HepG2 (cell line): Measurements from ENCODE around the gene MDM4. TPM values are rescaled to one million over a fixed set of nuclear protein-coding genes. Genes with fewer than 3 reads are reported as not detected.

Experiments
- BRD4 ChIP-seq: sonication (generic); formaldehyde crosslinking; IDR thresholded peaks from 2 replicates; pipeline ENCODE4 v1.4.0; 2020; ENCODE audit warnings: missing genetic modification reagents
- EED ChIP-seq: sonication (generic); formaldehyde crosslinking; IDR thresholded peaks from 2 replicates; pipeline ENCODE4 v1.5.0; 2020; ENCODE audit warnings: mild to moderate bottlenecking, missing genetic modification reagents
- ELF1 ChIP-seq: sonication (generic); formaldehyde crosslinking; IDR thresholded peaks from 2 replicates; pipeline ENCODE4 v1.4.0; 2020; ENCODE audit warnings: missing genetic modification reagents
- EP300 ChIP-seq, 3 experiments: sonication (generic) in 1 of 3; formaldehyde crosslinking in 1 of 3; IDR thresholded peaks; 2 replicates each; pipeline versions ENCODE4 v1.5.1 to v1.6.1; 2011 to 2020; ENCODE audit warnings: low read depth in 2 of 3, low read length in 2 of 3, borderline replicate concordance in 1 of 3, improper control_type of control experiment in 1 of 3, mild to moderate bottlenecking in 1 of 3, missing genetic modification reagents in 1 of 3, moderate library complexity in 1 of 3
- ETV5 ChIP-seq: IDR thresholded peaks from 2 replicates; pipeline ENCODE4 v1.6.1; 2018; ENCODE audit warnings: missing biosample characterization, missing genetic modification reagents, inconsistent platforms, borderline replicate concordance
- KDM3A ChIP-seq: IDR thresholded peaks from 2 replicates; pipeline ENCODE4 v1.6.1; 2018; ENCODE audit warnings: low read depth, missing compliant biosample characterization
- MBNL3 ChIP-seq: fragments of 250-450 bp; sonication (Bioruptor Pico); conservative IDR thresholded peaks from 2 replicates; pipeline ENCODE4 v1.8.0; 2022; ENCODE audit warnings: mild to moderate bottlenecking, inconsistent platforms
- MTERF4 ChIP-seq: sonication (generic); formaldehyde crosslinking; IDR thresholded peaks from 2 replicates; pipeline ENCODE4 v1.8.0; 2023; ENCODE audit warnings: mild to moderate bottlenecking, missing genetic modification reagents
- MXI1 ChIP-seq: IDR thresholded peaks from 3 replicates; pipeline ENCODE4 v1.6.1; 2012; ENCODE audit warnings: low read depth, low read length, inconsistent platforms, borderline replicate concordance
- NCOA5 ChIP-seq: sonication (generic); formaldehyde crosslinking; IDR thresholded peaks from 2 replicates; pipeline ENCODE4 v1.4.0; 2020; ENCODE audit warnings: missing genetic modification reagents
- POLR2A ChIP-seq, 2 experiments: IDR thresholded peaks; 2 replicates each; pipeline ENCODE4 v1.6.1; 2011; ENCODE audit warnings: low read depth in 2 of 2, low read length in 2 of 2, mild to moderate bottlenecking in 1 of 2, moderate library complexity in 1 of 2; ENCODE audit not compliant: insufficient read depth in 1 of 2
- RORA ChIP-seq: sonication (generic); formaldehyde crosslinking; IDR thresholded peaks from 2 replicates; pipeline ENCODE4 v1.5.0; 2020; ENCODE audit warnings: mild to moderate bottlenecking, missing genetic modification reagents, moderate library complexity
- SMYD3 ChIP-seq: sonication (generic); formaldehyde crosslinking; IDR thresholded peaks from 2 replicates; pipeline ENCODE4 v1.8.1; 2023; ENCODE audit warnings: mild to moderate bottlenecking, missing genetic modification reagents
- SNAPC5 ChIP-seq: sonication (generic); formaldehyde crosslinking; IDR thresholded peaks from 2 replicates; pipeline ENCODE4 v1.8.1; 2023; ENCODE audit warnings: mild to moderate bottlenecking, missing genetic modification reagents, borderline replicate concordance
- SNRNP70 ChIP-seq: fragments of 200-400 bp; formaldehyde crosslinking; IDR thresholded peaks from 2 replicates; pipeline ENCODE4 v1.6.1; 2017; ENCODE audit warnings: mild to moderate bottlenecking, low read depth, low read length, moderate library complexity
- SPEN ChIP-seq: sonication (generic); formaldehyde crosslinking; IDR thresholded peaks from 2 replicates; pipeline ENCODE4 v1.5.1; 2020; ENCODE audit warnings: low read depth, mild to moderate bottlenecking, missing genetic modification reagents
- ZBTB2 ChIP-seq: sonication (generic); formaldehyde crosslinking; IDR thresholded peaks from 2 replicates; pipeline ENCODE4 v1.8.0; 2022; ENCODE audit warnings: low read depth, missing genetic modification reagents
- ZBTB8A ChIP-seq: sonication (generic); formaldehyde crosslinking; IDR thresholded peaks from 2 replicates; pipeline ENCODE4 v1.4.0; 2020; ENCODE audit warnings: mild to moderate bottlenecking, low read depth, missing genetic modification reagents, borderline replicate concordance
- ZC3H4 ChIP-seq: sonication (generic); formaldehyde crosslinking; IDR thresholded peaks from 2 replicates; pipeline ENCODE4 v1.4.0; 2020; ENCODE audit warnings: missing genetic modification reagents, borderline replicate concordance
- ZNF20 ChIP-seq: sonication (generic); formaldehyde crosslinking; IDR thresholded peaks from 2 replicates; pipeline ENCODE4 v1.4.0; 2020; ENCODE audit warnings: mild to moderate bottlenecking, moderate library complexity, missing genetic modification reagents
- ZNF260 ChIP-seq: sonication (generic); formaldehyde crosslinking; IDR thresholded peaks from 2 replicates; pipeline ENCODE4 v1.4.0; 2020; ENCODE audit warnings: missing genetic modification reagents, low read depth, mild to moderate bottlenecking, borderline replicate concordance
- ZNF276 ChIP-seq: sonication (generic); formaldehyde crosslinking; IDR thresholded peaks from 2 replicates; pipeline ENCODE4 v1.4.0; 2020; ENCODE audit warnings: mild to moderate bottlenecking, low read depth, missing genetic modification reagents
- ZNF451 ChIP-seq: sonication (generic); formaldehyde crosslinking; IDR thresholded peaks from 2 replicates; pipeline ENCODE4 v1.5.0; 2020; ENCODE audit warnings: mild to moderate bottlenecking, missing genetic modification reagents
- ZNF672 ChIP-seq: sonication (generic); formaldehyde crosslinking; IDR thresholded peaks from 2 replicates; pipeline ENCODE4 v1.8.1; 2022; ENCODE audit warnings: missing genetic modification reagents
- ZNF7 ChIP-seq: IDR thresholded peaks from 2 replicates; pipeline ENCODE4 v1.6.1; 2016; ENCODE audit warnings: missing biosample characterization, missing genetic modification reagents
- ZNF841 ChIP-seq: sonication (generic); formaldehyde crosslinking; IDR thresholded peaks from 2 replicates; pipeline ENCODE4 v1.8.1; 2023; ENCODE audit warnings: missing genetic modification reagents, borderline replicate concordance
- ZNF891 ChIP-seq: sonication (generic); formaldehyde crosslinking; IDR thresholded peaks from 2 replicates; pipeline ENCODE4 v1.5.0; 2020; ENCODE audit warnings: mild to moderate bottlenecking, missing genetic modification reagents
- polyA plus RNA-seq, 8 experiments: library from polyadenylated mRNA; depleted of rRNA in 3 of 8; stranded (reverse) in 7 of 8; unstranded in 1 of 8; fragments of >200 nt; fragmentation: Illumina TruSeq in 4 of 8; extraction: Trizol in 4 of 8; gene quantifications; 2 replicates each; pipeline versions ENCODE4 v1.2.1 to v1.2.3, GENCODE V29; 2011 to 2016; ENCODE audit warnings: low read depth in 4 of 8, missing spikeins in 1 of 8, mixed read lengths in 1 of 8; ENCODE audit not compliant: insufficient read depth in 1 of 8
- total RNA-seq, 5 experiments: library from RNA; depleted of rRNA; stranded (reverse); fragments of >200 nt; fragmentation: Illumina TruSeq; extraction: Trizol; gene quantifications; 2 replicates each; pipeline ENCODE4 v1.2.3, GENCODE V29; 2016; ENCODE audit warnings: low read depth in 1 of 5

MDM4 gene
- total and polyA plus RNA-seq, 2 of the 13 experiments (the other 11 are each of a cell fraction or from before 2014, with no cell fraction given): 14.9 to 19.0 TPM

- TF ChIP-seq ZNF891 (CRISPR knock-in tag) (no peak), EP300 (IDR thresholded peaks at IDR 0.05; ENCODE audit: low read depth in 2 of 2, low read length in 2 of 2) (no peak), EP300 (CRISPR knock-in tag; IDR thresholded peaks at IDR 0.05; ENCODE audit: borderline replicate concordance) (0 out of 2 replicates have a peak, but pooled peaks have one; percentile 3), MXI1 (peak; percentile 22; the same call in 1 of the 3 replicates), ZBTB2 (CRISPR knock-in tag) (no peak), SNRNP70 (no peak), ZNF276 (CRISPR knock-in tag) (no peak), NCOA5 (CRISPR knock-in tag) (no peak), ZNF7 (no peak), ELF1 (CRISPR knock-in tag) (peak; percentile 16; the same call in 1 of the 2 replicates), ZNF260 (CRISPR knock-in tag) (no peak), ZNF672 (CRISPR knock-in tag) (no peak), KDM3A (no peak), ZBTB8A (no peak), EED (CRISPR knock-in tag) (no peak), ETV5 (CRISPR knock-in tag) (no peak), SNAPC5 (CRISPR knock-in tag) (no peak), ZNF451 (CRISPR knock-in tag) (no peak), MTERF4 (CRISPR knock-in tag) (no peak), ZNF20 (CRISPR knock-in tag) (0 out of 2 replicates have a peak, but pooled peaks have one; percentile 35), MBNL3 (CRISPR knock-in tag) (no peak), ZC3H4 (CRISPR knock-in tag) (no peak), ZNF841 (CRISPR knock-in tag) (no peak), SMYD3 (CRISPR knock-in tag) (no peak), SPEN (CRISPR knock-in tag) (no peak), BRD4 (CRISPR knock-in tag) (no peak), POLR2A (IDR thresholded peaks at IDR 0.05; ENCODE audit: insufficient read depth in 1 of 2, low read depth in 2 of 2, low read length in 2 of 2) (0 out of 4 replicates have a peak, but pooled peaks of 1 of the 2 experiments have one; percentile 5), RORA (CRISPR knock-in tag) (no peak)
Measured at GRCh38 chr1:204507317-204508105, 8.7 kb upstream of the MDM4 start (continued).
